Measurements from ENCODE around the gene ANKMY1. TPM values are rescaled to one million over a fixed set of nuclear protein-coding genes. Genes with fewer than 3 reads are reported as not detected.

The ANKMY1 gene
- total and polyA plus RNA-seq, 2 experiments from 2014 or later = 5.1 to 10.1 TPM

- H3K27me3 ChIP-seq (replicated peaks; ENCODE audit: insufficient read depth) = no peaks in the 10 kb centered on the region
- H3K9me2 ChIP-seq (ENCODE audit: insufficient read depth) = no peaks in the 10 kb centered on the region
- in situ Hi-C loops (cut with MboI) = no loop called here
- H3K79me2 ChIP-seq (ENCODE audit: insufficient read depth) = peaks cover 12% of the 10 kb centered on the region; the same call in 1 of the 2 replicates
- H3K36me3 ChIP-seq (ENCODE audit: low read depth) = no peaks in the 10 kb centered on the region
- H3K4me3 ChIP-seq = no peak overlapping the region
- no peak for TF ChIP-seq EZH2phosphoT487 (IDR thresholded peaks at IDR 0.05; ENCODE audit: insufficient read depth, low read depth)
- TF ChIP-seq EZH2 (IDR thresholded peaks at IDR 0.05; ENCODE audit: insufficient read depth, poor library complexity, severe bottlenecking) = no peak
- H3K9me3 ChIP-seq (ENCODE audit: low read depth) = no peaks in the 10 kb centered on the region
- no peaks in the 10 kb centered on the region for H3K4me1 ChIP-seq (ENCODE audit: insufficient read depth)
- no peak overlapping the region for H3K27ac ChIP-seq
- H3K4me2 ChIP-seq (ENCODE audit: unreplicated experiment) = no peak overlapping the region
- no peaks in the 10 kb centered on the region for H4K20me1 ChIP-seq (ENCODE audit: insufficient read depth)
- no peak overlapping the region for H3K9ac ChIP-seq
- no peak overlapping the region for H2AFZ ChIP-seq
- H3F3A ChIP-seq (ENCODE audit: insufficient read depth) = no peaks in the 10 kb centered on the region
- 86 to 87% methylated on average over 13 of the region's 13 CpGs for WGBS, 2 experiments (ENCODE audit: low coverage in 1 of 2, low lambda C conversion rate in 2 of 2, missing lambda C conversion rate in 2 of 2)
- DNase-seq = no peak
Observed at GRCh38 chr2:240451108-240451611, 106.6 kb downstream of the ANKMY1 start.

- Histone ChIP-seq H3K4me1 (ENCODE audit: insufficient read depth) (no peaks in the 10 kb centered on the region), H3K4me3 (no peak overlapping the region), H3K9me2 (ENCODE audit: insufficient read depth) (no peaks in the 10 kb centered on the region), H3K9me3 (ENCODE audit: low read depth) (no peaks in the 10 kb centered on the region), H3K36me3 (ENCODE audit: low read depth) (no peaks in the 10 kb centered on the region), H3K4me2 (ENCODE audit: unreplicated experiment) (no peak overlapping the region), H2AFZ (no peak overlapping the region), H3K9ac (no peak overlapping the region), H3K27ac (no peak overlapping the region), H3K79me2 (ENCODE audit: insufficient read depth) (peaks cover 12% of the 10 kb centered on the region; the same call in 1 of the 2 replicates), H4K20me1 (ENCODE audit: insufficient read depth) (no peaks in the 10 kb centered on the region), H3K27me3 (replicated peaks; ENCODE audit: insufficient read depth) (no peaks in the 10 kb centered on the region), H3F3A (ENCODE audit: insufficient read depth) (no peaks in the 10 kb centered on the region)
- no peak for TF ChIP-seq EZH2 (IDR thresholded peaks at IDR 0.05; ENCODE audit: insufficient read depth, poor library complexity, severe bottlenecking)
- TF ChIP-seq EZH2phosphoT487 (IDR thresholded peaks at IDR 0.05; ENCODE audit: insufficient read depth, low read depth) = no peak
- in situ Hi-C loops (cut with MboI) = no loop called here
- WGBS, 2 experiments (ENCODE audit: low coverage in 1 of 2, low lambda C conversion rate in 2 of 2, missing lambda C conversion rate in 2 of 2) = 77 to 79% methylated on average over 12 to 16 of the region's 16 CpGs
- DNase-seq = no peak
Observed at GRCh38 chr2:240450532-240451107, 107.2 kb downstream of the ANKMY1 start.

GRCh38 chr2:240449764-240450531, 107.8 kb downstream of the ANKMY1 start:
- in situ Hi-C loops (cut with MboI) = no loop called here
- Histone ChIP-seq H3K9me3 (ENCODE audit: low read depth) (no peaks in the 10 kb centered on the region), H3K4me2 (ENCODE audit: unreplicated experiment) (no peak overlapping the region), H3K27me3 (replicated peaks; ENCODE audit: insufficient read depth) (no peaks in the 10 kb centered on the region), H4K20me1 (ENCODE audit: insufficient read depth) (no peaks in the 10 kb centered on the region), H2AFZ (no peak overlapping the region), H3K4me3 (no peak overlapping the region), H3K4me1 (ENCODE audit: insufficient read depth) (no peaks in the 10 kb centered on the region), H3K36me3 (ENCODE audit: low read depth) (no peaks in the 10 kb centered on the region), H3K9me2 (ENCODE audit: insufficient read depth) (no peaks in the 10 kb centered on the region), H3F3A (ENCODE audit: insufficient read depth) (no peaks in the 10 kb centered on the region), H3K79me2 (ENCODE audit: insufficient read depth) (peaks cover 18% of the 10 kb centered on the region; the same call in 1 of the 2 replicates), H3K9ac (no peak overlapping the region), H3K27ac (no peak overlapping the region)
- DNase-seq = peak; percentile 31
- TF ChIP-seq EZH2 (IDR thresholded peaks at IDR 0.05; ENCODE audit: insufficient read depth, poor library complexity, severe bottlenecking) (no peak), EZH2phosphoT487 (IDR thresholded peaks at IDR 0.05; ENCODE audit: insufficient read depth, low read depth) (no peak)
- 76 to 77% methylated on average over 22 of the region's 22 CpGs for WGBS, 2 experiments (ENCODE audit: low coverage in 1 of 2, low lambda C conversion rate in 2 of 2, missing lambda C conversion rate in 2 of 2)

GRCh38 chr2:240448387-240449274, 109.2 kb downstream of the ANKMY1 start:
- Histone ChIP-seq H3K36me3 (ENCODE audit: low read depth) (no peaks in the 10 kb centered on the region), H3K4me2 (ENCODE audit: unreplicated experiment) (no peak overlapping the region), H3K27ac (no peak overlapping the region), H3K4me1 (ENCODE audit: insufficient read depth) (no peaks in the 10 kb centered on the region), H3K79me2 (ENCODE audit: insufficient read depth) (peaks cover 21% of the 10 kb centered on the region; the same call in 1 of the 2 replicates), H3K9ac (no peak overlapping the region), H3F3A (ENCODE audit: insufficient read depth) (no peaks in the 10 kb centered on the region), H3K4me3 (no peak overlapping the region), H3K27me3 (replicated peaks; ENCODE audit: insufficient read depth) (no peaks in the 10 kb centered on the region), H3K9me2 (ENCODE audit: insufficient read depth) (no peaks in the 10 kb centered on the region), H2AFZ (no peak overlapping the region), H3K9me3 (ENCODE audit: low read depth) (no peaks in the 10 kb centered on the region), H4K20me1 (ENCODE audit: insufficient read depth) (no peaks in the 10 kb centered on the region)
- in situ Hi-C loops (cut with MboI) = no loop called here
- TF ChIP-seq EZH2 (IDR thresholded peaks at IDR 0.05; ENCODE audit: insufficient read depth, poor library complexity, severe bottlenecking) (no peak), EZH2phosphoT487 (IDR thresholded peaks at IDR 0.05; ENCODE audit: insufficient read depth, low read depth) (no peak)
- WGBS, 2 experiments (ENCODE audit: low coverage in 1 of 2, low lambda C conversion rate in 2 of 2, missing lambda C conversion rate in 2 of 2) = 95 to 97% methylated on average over 22 to 23 of the region's 23 CpGs
- DNase-seq = no peak
